K562 (cell line): ENCODE results near the gene AP5Z1. TPM values are rescaled to one million over a fixed set of nuclear protein-coding genes. Genes with fewer than 3 reads are reported as not detected.

Experiments used
- CBFA2T3 ChIP-seq: fragments of 450-650 bp; IDR thresholded peaks from 2 replicates; pipeline ENCODE4 v1.6.1; 2017
- FOXA3 ChIP-seq, 2 experiments: fragments of 450-650 bp in 1 of 2; sonication (generic) in 1 of 2; formaldehyde crosslinking; IDR thresholded peaks in 1 of 2; conservative IDR thresholded peaks in 1 of 2; 2 replicates each; pipeline versions ENCODE4 v1.4.0 to v1.8.0; 2020 to 2022; ENCODE audit warnings: mild to moderate bottlenecking in 2 of 2, missing genetic modification reagents in 1 of 2
- HEY1 ChIP-seq: fragments of 250-450 bp; sonication (Bioruptor Pico); IDR thresholded peaks from 2 replicates; pipeline ENCODE4 v1.5.0; 2020; ENCODE audit warnings: mild to moderate bottlenecking, moderate library complexity, borderline replicate concordance
- JUNB ChIP-seq: fragments of 450-650 bp; formaldehyde crosslinking; conservative IDR thresholded peaks from 2 replicates; pipeline ENCODE4 v1.4.0; 2020; ENCODE audit warnings: mild to moderate bottlenecking
- KLF10 ChIP-seq: fragments of 250-450 bp; sonication (Bioruptor Pico); IDR thresholded peaks from 2 replicates; pipeline ENCODE4 v1.6.1; 2021; ENCODE audit warnings: matching md5 sums
- MCM3 ChIP-seq: fragments of 450-650 bp; IDR thresholded peaks from 2 replicates; pipeline ENCODE4 v1.6.1; 2016
- NCOA4 ChIP-seq: fragments of 450-650 bp; IDR thresholded peaks from 2 replicates; pipeline ENCODE4 v1.6.1; 2018; ENCODE audit warnings: mild to moderate bottlenecking; ENCODE audit not compliant: partially characterized antibody
- NR4A1 ChIP-seq, 2 experiments: fragments of 250-450 bp in 1 of 2; fragments of 450-650 bp in 1 of 2; sonication (Bioruptor Pico) in 1 of 2; IDR thresholded peaks; 2 replicates each; pipeline versions ENCODE4 v1.4.0 to v1.6.1; 2016 to 2020; ENCODE audit warnings: mild to moderate bottlenecking in 2 of 2, missing compliant biosample characterization in 1 of 2, missing genetic modification characterization in 1 of 2, moderate library complexity in 1 of 2
- PML ChIP-seq: IDR thresholded peaks from 2 replicates; pipeline ENCODE4 v1.6.1; 2012; ENCODE audit warnings: low read length, inconsistent platforms
- PRDM10 ChIP-seq: fragments of 450-650 bp; IDR thresholded peaks from 2 replicates; pipeline ENCODE4 v1.6.1; 2018; ENCODE audit not compliant: partially characterized antibody
- RBM22 ChIP-seq: fragments of 200-400 bp; formaldehyde crosslinking; IDR thresholded peaks from 2 replicates; pipeline ENCODE4 v1.6.1; 2018; ENCODE audit warnings: low read length, low read depth; ENCODE audit not compliant: poor library complexity, severe bottlenecking
- SAFB2 ChIP-seq: fragments of 200-400 bp; formaldehyde crosslinking; IDR thresholded peaks from 2 replicates; pipeline ENCODE4 v1.6.1; 2018; ENCODE audit warnings: borderline replicate concordance, low read length, low read depth, moderate library complexity; ENCODE audit not compliant: severe bottlenecking
- SMARCA5 ChIP-seq: fragments of 450-650 bp; IDR thresholded peaks from 2 replicates; pipeline ENCODE4 v1.6.1; 2016
- SREBF2 ChIP-seq: sonication (generic); formaldehyde crosslinking; IDR thresholded peaks from 2 replicates; pipeline ENCODE4 v1.4.0; 2020; ENCODE audit warnings: mild to moderate bottlenecking, missing genetic modification reagents
- TAF9B ChIP-seq: fragments of 450-650 bp; IDR thresholded peaks from 2 replicates; pipeline ENCODE4 v1.6.1; 2018; ENCODE audit warnings: mild to moderate bottlenecking; ENCODE audit not compliant: partially characterized antibody
- TEAD2 ChIP-seq: fragments of 450-650 bp; IDR thresholded peaks from 2 replicates; pipeline ENCODE4 v1.6.1; 2016; ENCODE audit warnings: missing genetic modification characterization, control low read depth, missing compliant biosample characterization
- TFAM ChIP-seq: fragments of 250-450 bp; sonication (Bioruptor Pico); conservative IDR thresholded peaks from 2 replicates; pipeline ENCODE4 v1.5.0; 2021; ENCODE audit warnings: mild to moderate bottlenecking, moderate library complexity
- THAP7 ChIP-seq: fragments of 250-450 bp; sonication (Bioruptor Pico); IDR thresholded peaks from 2 replicates; pipeline ENCODE4 v1.5.0; 2021
- USF1 ChIP-seq: sonication (generic); formaldehyde crosslinking; IDR thresholded peaks from 2 replicates; pipeline ENCODE4 v1.9.0; 2022; ENCODE audit warnings: mild to moderate bottlenecking, missing genetic modification reagents
- USF2 ChIP-seq: sonication (generic); formaldehyde crosslinking; IDR thresholded peaks from 2 replicates; pipeline ENCODE4 v1.5.0; 2020; ENCODE audit warnings: missing genetic modification reagents
- ZC3H4 ChIP-seq: sonication (generic); formaldehyde crosslinking; IDR thresholded peaks from 2 replicates; pipeline ENCODE4 v1.9.0; 2021; ENCODE audit warnings: missing genetic modification reagents, borderline replicate concordance
- ZNF134 ChIP-seq: fragments of 250-450 bp; sonication (Bioruptor Pico); conservative IDR thresholded peaks from 2 replicates; pipeline ENCODE4 v1.4.0; 2020
- ZNF507 ChIP-seq: conservative IDR thresholded peaks from 2 replicates; pipeline ENCODE4 v1.6.1; 2017; ENCODE audit warnings: missing genetic modification characterization, missing compliant biosample characterization
- ZNF551 ChIP-seq: fragments of 250-450 bp; sonication (Bioruptor Pico); IDR thresholded peaks from 2 replicates; pipeline ENCODE4 v1.5.0; 2021; ENCODE audit warnings: mild to moderate bottlenecking, moderate library complexity
- polyA plus RNA-seq, 8 experiments: library from polyadenylated mRNA; depleted of rRNA in 4 of 8; stranded (reverse) in 5 of 8; unstranded in 3 of 8; fragments of >200 nt; fragmentation: Nextera tagmentation in 2 of 8; fragmentation: Illumina TruSeq in 1 of 8; extraction: Ambion mirVana in 2 of 8; extraction: Trizol in 1 of 8; gene quantifications; 2 replicates each; pipeline versions ENCODE4 v1.2.1 to v1.2.3, GENCODE V29; 2011 to 2014; ENCODE audit warnings: inconsistent platforms in 1 of 8, missing spikeins in 1 of 8
- total RNA-seq, 7 experiments: library from RNA; depleted of rRNA in 6 of 7; stranded (reverse); fragments of >200 nt in 6 of 7; fragmentation: Illumina TruSeq in 2 of 7; extraction: Trizol in 2 of 7; gene quantifications; 2 replicates each; pipeline versions ENCODE4 v1.2.1 to v1.2.3, GENCODE V29; 2011 to 2021; ENCODE audit warnings: low replicate concordance in 1 of 7

AP5Z1 gene
- total and polyA plus RNA-seq, 9 of the 15 experiments (the other 6 are each of a cell fraction or from before 2014, with no cell fraction given), result 0.06 to 31.1 (median 6.4) TPM

GRCh38 chr7:4745265-4745919 lies 30.0 kb upstream of the AP5Z1 start (continued):
- no peak for TF ChIP-seq HEY1
- TF ChIP-seq ZNF507 (tag), result no peak
- no peak for TF ChIP-seq NCOA4
- TF ChIP-seq THAP7, result no peak
- no peak for TF ChIP-seq USF2 (CRISPR knock-in tag)
- TF ChIP-seq FOXA3 (CRISPR knock-in tag; conservative IDR thresholded peaks at IDR 0.05 in 1 of 2, IDR thresholded peaks at IDR 0.05 in 1 of 2), result no peak
- TF ChIP-seq MCM3, result no peak
- no peak for TF ChIP-seq ZC3H4 (CRISPR knock-in tag)
- 0 out of 2 replicates have a peak, but pooled peaks have one; percentile 7 for TF ChIP-seq CBFA2T3
- no peak for TF ChIP-seq USF1
- TF ChIP-seq TEAD2 (tag), result no peak
- TF ChIP-seq RBM22, result no peak
- TF ChIP-seq ZNF551, result no peak
- TF ChIP-seq SMARCA5, result no peak
- no peak for TF ChIP-seq TAF9B
- TF ChIP-seq PML, result no peak
- TF ChIP-seq KLF10 (CRISPR knock-in tag), result no peak
- no peak for TF ChIP-seq SAFB2
- no peak for TF ChIP-seq ZNF134
- no peak for TF ChIP-seq PRDM10
- TF ChIP-seq JUNB, result no peak
- no peak for TF ChIP-seq TFAM (CRISPR knock-in tag)
- no peak for TF ChIP-seq NR4A1 (CRISPR knock-in tag; IDR thresholded peaks at IDR 0.05)
- TF ChIP-seq NR4A1 (tag; IDR thresholded peaks at IDR 0.05), result no peak
- no peak for TF ChIP-seq SREBF2 (CRISPR knock-in tag)
